Skin epidermis (tissue), 12 donors: ENCODE results near the gene PRKAR1B.
A peak's percentile ranks its signal among the peaks of the same experiment; 100 is the strongest.

ENCODE experiments used
- H3K27ac ChIP-seq, 21 experiments: fragments of 200-600 bp; sonication (generic) in 11 of 21; one replicate each; pipeline ENCODE4 v1.5.0; 2020; ENCODE audit warnings: mild to moderate bottlenecking in 3 of 21, inconsistent platforms in 2 of 21, moderate library complexity in 2 of 21
- H3K4me3 ChIP-seq, 7 experiments: fragments of 200-600 bp; sonication (generic) in 2 of 7; one replicate each; pipeline ENCODE4 v1.5.0; 2020; ENCODE audit warnings: inconsistent platforms in 2 of 7, mild to moderate bottlenecking in 2 of 7, moderate library complexity in 1 of 7

Gene PRKAR1B

DNA sequence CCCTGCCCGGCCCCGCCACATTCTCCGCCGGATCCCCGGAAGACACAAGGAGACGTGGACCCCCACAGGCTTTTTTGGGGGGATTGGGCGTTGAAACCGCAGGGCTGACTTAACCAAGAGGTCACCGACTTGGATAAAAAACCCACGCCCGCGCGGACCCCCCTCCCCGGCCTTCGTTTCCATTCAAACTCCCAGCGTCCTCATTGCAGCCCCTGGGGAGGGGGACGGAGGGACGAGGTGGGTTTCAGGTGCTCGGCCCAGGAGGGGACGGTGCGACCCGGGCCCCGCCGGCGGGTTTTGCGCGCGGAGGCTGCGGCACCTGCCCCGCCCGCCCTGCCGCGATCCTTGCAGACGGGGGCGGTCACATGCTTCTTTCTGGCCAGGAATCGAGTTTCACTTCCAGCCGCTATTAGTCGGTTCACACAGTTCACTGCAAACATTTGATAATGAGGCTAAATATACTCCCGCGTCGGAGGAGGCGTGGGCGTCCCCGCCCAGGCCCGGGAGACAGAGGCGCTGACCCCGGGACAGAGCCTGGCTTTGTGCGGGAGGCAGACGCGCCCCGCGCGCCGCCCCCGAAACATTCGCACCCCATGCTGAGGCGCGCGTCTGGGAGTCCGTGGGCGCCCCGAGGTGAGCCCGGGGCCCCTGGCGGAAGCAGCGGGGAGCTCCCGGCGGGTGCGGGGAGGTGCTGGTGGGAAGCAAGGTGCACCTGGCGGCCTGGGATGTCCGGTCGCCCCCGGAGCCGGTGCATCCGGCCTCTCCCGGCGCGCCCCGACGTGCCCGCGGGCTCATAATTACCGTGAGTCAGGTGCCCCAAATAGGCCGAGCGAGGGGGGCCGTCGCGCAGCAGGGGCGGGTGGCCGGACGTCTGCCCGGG, 204.8 kb downstream of the PRKAR1B start:
- peak overlapping the region in 1 of 21 experiments; percentile 87 for H3K27ac ChIP-seq

GRCh38 chr7:521221-522070, 205.6 kb downstream of the PRKAR1B start:
- Histone ChIP-seq H3K4me3 (peak overlapping the region in 6 of 7 experiments; percentile 5 to 56 (median 24)), H3K27ac (peak overlapping the region in 1 of 21 experiments; percentile 87)

More for the DNA sequence above, 204.8 kb downstream of the PRKAR1B start:
- H3K4me3 ChIP-seq = peak overlapping the region; percentile 1 to 56 (median 21)

DNA sequence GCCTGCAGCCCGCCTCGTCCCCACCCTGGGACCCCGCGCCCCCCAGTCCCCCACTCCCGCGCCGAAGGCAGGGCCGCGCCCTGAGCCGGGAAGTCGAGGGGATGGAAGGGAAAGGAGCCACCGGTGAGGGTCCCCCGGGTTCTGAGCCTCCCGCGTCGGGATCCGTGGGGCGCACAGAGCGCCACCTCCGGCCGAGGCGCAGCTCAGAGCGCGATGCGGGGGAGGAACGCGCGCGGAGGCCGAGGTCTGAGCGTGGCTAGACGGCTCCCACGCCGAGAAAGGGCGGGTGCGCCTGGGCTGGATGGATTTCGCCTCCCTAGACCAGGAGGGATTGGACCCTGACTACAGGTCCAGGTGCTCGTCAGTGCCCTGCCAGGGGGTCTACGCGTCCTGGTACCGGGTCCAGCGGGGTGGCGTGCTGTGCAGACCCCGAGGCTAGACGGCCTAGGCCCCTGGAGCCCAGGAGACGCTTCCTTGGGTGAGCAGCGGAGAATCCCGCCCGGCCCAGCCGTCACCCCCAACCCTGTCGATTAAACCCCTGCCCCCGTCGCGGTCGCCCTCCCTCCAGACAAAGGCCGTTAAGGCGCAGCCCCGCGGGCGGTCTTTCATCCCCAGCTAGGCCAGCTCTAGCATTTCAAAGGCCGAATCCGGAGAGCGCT, 206.4 kb downstream of the PRKAR1B start:
- peak overlapping the region; percentile 16 to 64 (median 40) for H3K4me3 ChIP-seq
- peak overlapping the region in 11 of 21 experiments; percentile 9 to 87 (median 64) for H3K27ac ChIP-seq

- peak within 1 kb of the TSS; percentile 42 to 66 (median 56) for H3K4me3 ChIP-seq
- H3K27ac ChIP-seq = peak within 1 kb of the TSS; percentile 13 to 87 (median 71)
Observed at GRCh38 chr7:519484-520390, 207.3 kb downstream of the PRKAR1B start, which contains the start of gene PDGFA. Gene PDGFA, minus strand, starts transcription at chr7:519846. Its CDS starts 845 bp downstream, at chr7:519001.

DNA sequence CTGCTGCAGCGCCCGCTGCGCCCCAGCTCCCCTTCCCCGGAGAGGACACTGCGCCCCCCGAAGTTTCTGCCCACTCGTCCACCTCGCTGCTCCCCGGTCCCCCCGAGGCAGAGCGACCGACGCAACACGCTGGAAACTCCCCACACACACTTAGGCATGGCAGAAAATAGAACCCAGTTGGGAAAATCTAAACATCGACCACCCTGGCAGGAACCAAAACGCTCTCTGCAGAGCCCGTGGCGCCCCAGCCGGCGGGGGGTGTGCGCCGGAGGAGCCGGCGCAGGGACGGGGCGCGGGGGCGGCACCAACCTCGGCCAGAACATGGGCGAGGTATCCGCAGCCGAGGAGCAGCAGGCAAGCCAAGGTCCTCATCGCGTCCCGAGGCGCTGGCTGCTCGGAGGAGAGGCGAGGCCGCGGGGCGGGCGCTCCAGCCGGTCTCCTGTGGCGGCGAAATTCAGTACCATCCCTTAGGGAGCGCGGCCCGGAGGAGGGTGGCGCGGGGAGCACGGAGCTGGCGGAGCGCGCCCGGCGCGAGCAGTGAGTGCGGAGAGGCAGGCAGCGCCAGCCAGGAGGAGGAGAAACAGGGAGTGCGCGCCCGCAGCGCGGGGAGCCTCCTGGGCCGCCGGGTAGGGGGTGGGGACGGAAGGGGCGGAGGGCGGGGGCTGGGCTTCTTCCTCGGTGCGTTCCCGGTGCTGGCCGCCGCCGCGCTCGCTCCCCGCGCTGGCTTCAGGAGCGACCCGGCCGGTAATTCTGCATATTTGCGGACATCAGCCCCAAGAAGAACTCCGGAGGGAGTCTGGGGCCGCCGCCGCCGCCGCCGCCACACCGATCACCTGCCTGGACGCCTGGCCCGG, 208.2 kb downstream of the PRKAR1B start:
- H3K27ac ChIP-seq = peak overlapping the region; percentile 13 to 85 (median 70)

GRCh38 chr7:517774-518629, 209.1 kb downstream of the PRKAR1B start:
- peak overlapping the region; percentile 42 to 66 (median 56) for H3K4me3 ChIP-seq
- peak overlapping the region; percentile 13 to 85 (median 70) for H3K27ac ChIP-seq

More for the DNA sequence above, 208.2 kb downstream of the PRKAR1B start:
- peak overlapping the region; percentile 42 to 66 (median 56) for H3K4me3 ChIP-seq

GRCh38 chr7:516606-517456, 210.2 kb downstream of the PRKAR1B start:
- Histone ChIP-seq H3K4me3 (peak overlapping the region; percentile 42 to 66 (median 56)), H3K27ac (peak overlapping the region in 18 of 21 experiments; percentile 15 to 85 (median 68))

- Histone ChIP-seq H3K27ac (peak overlapping the region in 16 of 21 experiments; percentile 16 to 85 (median 70)), H3K4me3 (peak overlapping the region in 6 of 7 experiments; percentile 42 to 66 (median 54))
Observed at GRCh38 chr7:516216-516605, 210.9 kb downstream of the PRKAR1B start.

DNA sequence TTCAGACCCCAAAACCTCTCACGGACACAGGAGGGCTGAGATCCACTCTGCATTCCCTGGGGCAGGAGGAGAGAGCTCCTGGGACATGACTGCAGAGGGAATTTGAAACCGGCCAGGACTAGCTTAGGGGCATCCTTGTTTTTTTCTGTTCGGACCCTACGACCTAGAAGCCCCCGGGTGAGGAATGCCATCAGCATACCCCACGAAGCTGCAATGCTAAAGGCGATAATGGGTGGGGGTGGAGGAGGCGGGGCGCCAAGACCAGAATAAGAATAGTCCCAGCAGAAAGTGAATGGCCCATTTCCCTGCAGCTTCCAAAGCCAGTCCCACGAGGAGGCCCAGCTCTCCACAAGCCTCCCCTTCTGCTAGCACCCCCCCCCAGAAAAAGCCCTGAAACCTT, 211.5 kb downstream of the PRKAR1B start:
- Histone ChIP-seq H3K4me3 (peak overlapping the region in 2 of 7 experiments; percentile 8 to 56), H3K27ac (peak overlapping the region in 6 of 21 experiments; percentile 14 to 84 (median 49))

DNA sequence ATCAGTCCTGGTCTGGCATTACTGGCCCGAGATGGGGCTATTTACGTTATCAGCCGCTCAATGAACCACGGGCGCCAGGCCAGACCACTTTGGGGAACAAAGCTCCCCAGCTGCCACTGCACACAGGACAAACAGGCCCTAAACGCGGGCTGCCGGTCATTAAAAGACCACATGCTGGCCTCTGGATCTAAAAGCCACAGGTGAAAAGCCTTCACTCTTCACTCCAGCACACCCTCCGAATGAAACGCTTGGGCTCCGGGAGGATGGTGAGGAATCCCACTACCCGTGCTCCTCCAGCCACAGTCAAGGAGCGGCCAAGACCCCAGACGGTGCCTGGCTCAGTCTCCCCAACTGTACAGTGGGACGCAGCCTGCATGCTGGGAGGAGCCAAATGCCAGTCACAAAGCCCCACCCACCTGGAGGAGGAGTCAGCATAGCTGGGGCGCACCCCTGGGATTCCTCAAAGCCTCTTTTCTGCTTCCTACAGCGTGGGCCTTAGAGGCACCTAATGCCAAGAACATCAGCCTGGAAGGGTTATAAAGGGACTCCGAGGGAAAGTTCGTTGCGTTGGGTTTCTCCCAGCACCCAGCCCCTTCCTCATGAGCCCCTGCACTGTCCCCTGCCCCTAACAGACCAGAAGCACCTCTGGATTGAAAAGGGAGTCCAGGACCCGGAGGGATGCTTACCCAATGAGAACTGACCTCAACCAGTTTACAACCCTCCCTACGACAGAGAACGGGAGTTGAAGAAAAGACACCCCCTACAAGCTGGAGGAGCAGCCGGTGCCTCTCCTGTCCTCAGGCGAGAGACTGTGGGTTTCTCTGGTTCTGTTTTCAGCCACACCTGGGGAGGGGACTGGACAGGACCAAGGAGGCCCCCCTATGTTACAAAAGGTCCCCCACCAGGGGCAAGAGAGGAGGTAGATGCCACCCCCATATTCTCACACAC, 212.2 kb downstream of the PRKAR1B start:
- Histone ChIP-seq H3K4me3 (peak overlapping the region in 2 of 7 experiments; percentile 14 to 56), H3K27ac (peak overlapping the region in 7 of 21 experiments; percentile 14 to 84 (median 35))

DNA sequence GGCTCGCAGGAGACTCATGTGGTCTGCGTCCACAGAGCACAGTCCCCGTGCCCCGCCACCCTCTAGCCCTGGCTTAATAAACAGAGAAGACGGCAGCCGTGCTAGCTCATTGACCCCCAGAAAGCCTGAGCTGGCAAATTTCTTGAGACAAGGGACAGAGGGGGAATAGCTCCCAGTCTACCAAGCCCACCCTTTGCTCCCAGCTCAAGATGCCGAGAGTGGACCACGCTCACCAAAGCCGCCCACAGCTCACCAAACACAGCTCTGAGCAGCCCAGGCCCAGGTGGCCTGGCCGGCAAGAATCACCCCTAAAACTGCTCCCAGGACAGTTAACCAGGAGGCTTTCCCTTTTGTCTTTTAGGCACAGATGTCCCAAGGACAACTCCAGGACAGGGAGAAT, 212.8 kb downstream of the PRKAR1B start:
- peak overlapping the region in 1 of 7 experiments; percentile 56 for H3K4me3 ChIP-seq
- H3K27ac ChIP-seq = peak overlapping the region in 6 of 21 experiments; percentile 14 to 84 (median 34)

DNA sequence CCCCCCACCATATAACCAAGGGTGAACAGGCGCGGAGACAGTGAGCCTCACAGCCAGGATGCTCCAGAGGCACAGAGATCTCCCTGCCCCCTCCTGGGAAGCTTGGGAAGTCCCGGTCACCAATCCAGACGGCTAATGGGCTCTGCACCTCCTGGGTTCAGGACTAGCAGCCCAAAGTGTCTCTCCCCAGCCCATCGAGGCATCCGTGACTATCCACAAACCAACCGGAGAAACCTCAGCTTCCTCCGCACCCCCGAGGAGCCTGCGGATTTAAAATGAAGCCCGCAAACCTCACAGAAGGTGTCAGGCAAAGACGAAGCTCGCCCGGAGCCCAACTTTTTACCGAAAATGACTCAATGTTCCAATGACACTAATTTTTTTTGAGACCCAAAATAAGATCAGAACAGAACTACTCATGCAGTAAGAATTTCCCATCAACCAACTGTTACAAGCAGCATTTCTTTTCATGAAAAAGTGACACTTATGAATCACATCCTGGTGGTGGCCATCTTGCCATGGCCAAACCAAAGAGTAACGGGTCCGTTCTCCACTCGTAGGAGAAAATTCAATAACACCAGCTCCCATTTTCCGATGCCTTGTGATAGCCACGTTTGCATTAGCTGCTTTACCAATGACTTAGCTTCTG, 213.4 kb downstream of the PRKAR1B start:
- peak overlapping the region in 10 of 21 experiments; percentile 3 to 84 (median 60) for H3K27ac ChIP-seq
- peak overlapping the region in 1 of 7 experiments; percentile 56 for H3K4me3 ChIP-seq

- Histone ChIP-seq H3K4me3 (peak overlapping the region in 1 of 7 experiments; percentile 56), H3K27ac (peak overlapping the region in 9 of 21 experiments; percentile 11 to 84 (median 59))
Observed at GRCh38 chr7:512541-513311, 214.4 kb downstream of the PRKAR1B start.
